ENCODE measurements around the gene LDLRAP1. TPM values are rescaled to one million over a fixed set of nuclear protein-coding genes. Genes with fewer than 3 reads are reported as not detected.

The LDLRAP1 gene
- total RNA-seq, 2 donors from 2014 or later, result 13.9 to 14.5 TPM

DNA sequence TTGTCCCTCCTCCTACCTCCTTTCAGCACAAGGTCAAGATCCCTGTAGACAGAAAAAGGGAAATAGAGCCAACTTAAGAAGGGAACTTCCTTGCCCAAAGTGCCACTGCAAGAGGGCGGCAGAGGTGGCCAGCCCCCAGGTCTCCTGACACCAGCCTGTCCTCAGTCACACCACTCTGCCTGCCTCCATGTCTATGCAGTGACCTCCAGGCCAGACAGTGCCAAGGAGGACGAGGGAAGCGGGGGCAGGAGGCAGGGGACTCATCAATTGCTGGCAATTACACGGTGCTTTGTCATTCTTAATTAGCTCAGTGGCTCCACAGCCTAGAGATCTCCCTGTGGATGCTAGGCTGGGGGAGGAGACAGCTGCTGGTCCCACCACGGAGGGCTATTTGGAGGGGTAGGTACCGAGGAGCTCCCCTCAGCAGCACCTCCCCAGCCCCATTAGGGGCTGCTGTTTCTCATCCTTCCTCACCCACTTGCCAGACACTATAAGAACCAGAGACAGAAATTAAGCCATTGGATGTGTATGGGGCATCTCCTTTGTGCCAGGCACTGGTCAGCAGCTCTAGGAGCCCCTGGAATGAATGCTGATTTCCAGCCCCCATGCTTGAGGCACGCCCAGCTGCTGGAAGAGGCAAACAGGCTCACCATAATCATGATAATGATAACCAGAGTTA lies 6.1 kb upstream of the LDLRAP1 start:
- WGBS, 2 experiments (ENCODE audit: insufficient coverage in 1 of 2, insufficient read length in 1 of 2), result 65 to 66% methylated on average over 5 to 7 of the region's 7 CpGs

DNA sequence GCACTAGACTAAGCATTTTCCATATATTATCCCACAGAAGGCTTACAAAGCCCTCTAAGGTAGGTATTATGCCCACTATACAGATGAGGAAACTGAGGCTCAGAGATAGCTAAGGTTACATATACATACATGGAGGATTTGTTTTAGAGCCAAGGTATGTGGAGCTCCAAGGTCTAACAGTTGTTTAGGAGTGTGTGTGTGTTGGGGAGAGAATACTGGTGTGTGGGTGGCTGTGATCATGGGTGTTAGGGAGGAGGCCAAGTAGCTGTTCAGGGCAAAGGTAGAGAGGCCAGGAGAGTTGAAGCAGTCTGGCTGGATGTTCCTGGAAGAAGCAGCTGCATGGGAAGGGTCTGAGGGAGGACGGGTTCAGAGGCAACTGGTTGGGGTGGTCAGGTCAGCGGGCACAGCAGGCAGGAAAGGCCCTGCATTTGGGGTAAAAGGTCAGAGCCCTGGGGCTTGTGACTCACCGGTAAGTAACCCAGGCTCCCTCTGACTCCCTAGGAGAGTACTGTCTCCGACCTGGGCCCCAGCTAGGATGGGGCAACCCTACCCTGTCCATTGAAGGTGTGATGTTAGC lies 5.1 kb upstream of the LDLRAP1 start:
- Histone ChIP-seq H3K4me3 (ENCODE audit: low read length) (no peak overlapping the region), H3K4me1 (ENCODE audit: control insufficient read depth, insufficient read depth, low read length) (no peaks in the 10 kb centered on the region), H3K9ac (ENCODE audit: extremely low read depth, low read length, poor library complexity, severe bottlenecking) (no peak overlapping the region), H3K27me3 (ENCODE audit: control insufficient read depth, insufficient read depth, low read length, poor library complexity, severe bottlenecking) (no peaks in the 10 kb centered on the region), H3K36me3 (ENCODE audit: control insufficient read depth, insufficient read depth, low read length) (no peaks in the 10 kb centered on the region), H3K9me3 (ENCODE audit: control insufficient read depth, low read length) (no peaks in the 10 kb centered on the region), H3K27ac (ENCODE audit: low read depth, low read length) (no peak overlapping the region)
- Mint-ChIP-seq H3K27ac (no peak overlapping the region), H3K4me1 (no peaks in the 10 kb centered on the region), H3K36me3 (ENCODE audit: low read depth) (no peaks in the 10 kb centered on the region), H3K4me3 (no peak overlapping the region), H3K9me3 (no peaks in the 10 kb centered on the region), H3K27me3 (ENCODE audit: insufficient read depth) (peaks cover 3% of the 10 kb centered on the region)
- WGBS, 2 experiments (ENCODE audit: insufficient coverage in 1 of 2, insufficient read length in 1 of 2), result 81 to 85% methylated on average over 4 of the region's 4 CpGs
- TF ChIP-seq, protein P1, sequence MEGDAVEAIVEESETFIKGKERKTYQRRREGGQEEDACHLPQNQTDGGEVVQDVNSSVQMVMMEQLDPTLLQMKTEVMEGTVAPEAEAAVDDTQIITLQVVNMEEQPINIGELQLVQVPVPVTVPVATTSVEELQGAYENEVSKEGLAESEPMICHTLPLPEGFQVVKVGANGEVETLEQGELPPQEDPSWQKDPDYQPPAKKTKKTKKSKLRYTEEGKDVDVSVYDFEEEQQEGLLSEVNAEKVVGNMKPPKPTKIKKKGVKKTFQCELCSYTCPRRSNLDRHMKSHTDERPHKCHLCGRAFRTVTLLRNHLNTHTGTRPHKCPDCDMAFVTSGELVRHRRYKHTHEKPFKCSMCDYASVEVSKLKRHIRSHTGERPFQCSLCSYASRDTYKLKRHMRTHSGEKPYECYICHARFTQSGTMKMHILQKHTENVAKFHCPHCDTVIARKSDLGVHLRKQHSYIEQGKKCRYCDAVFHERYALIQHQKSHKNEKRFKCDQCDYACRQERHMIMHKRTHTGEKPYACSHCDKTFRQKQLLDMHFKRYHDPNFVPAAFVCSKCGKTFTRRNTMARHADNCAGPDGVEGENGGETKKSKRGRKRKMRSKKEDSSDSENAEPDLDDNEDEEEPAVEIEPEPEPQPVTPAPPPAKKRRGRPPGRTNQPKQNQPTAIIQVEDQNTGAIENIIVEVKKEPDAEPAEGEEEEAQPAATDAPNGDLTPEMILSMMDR (conservative IDR thresholded peaks at IDR 0.05), result no peak
- no peak for DNase-seq

More for the DNA sequence above, 6.1 kb upstream of the LDLRAP1 start:
- peaks cover 3% of the 10 kb centered on the region for H3K27me3 Mint-ChIP-seq (ENCODE audit: insufficient read depth)
- TF ChIP-seq, protein P1 (conservative IDR thresholded peaks at IDR 0.05), result no peak
- Histone ChIP-seq H3K27ac (ENCODE audit: low read depth, low read length) (no peak overlapping the region), H3K27me3 (ENCODE audit: control insufficient read depth, insufficient read depth, low read length, poor library complexity, severe bottlenecking) (no peaks in the 10 kb centered on the region), H3K9ac (ENCODE audit: extremely low read depth, low read length, poor library complexity, severe bottlenecking) (no peak overlapping the region), H3K4me1 (ENCODE audit: control insufficient read depth, insufficient read depth, low read length) (no peaks in the 10 kb centered on the region), H3K9me3 (ENCODE audit: control insufficient read depth, low read length) (no peaks in the 10 kb centered on the region), H3K36me3 (ENCODE audit: control insufficient read depth, insufficient read depth, low read length) (no peaks in the 10 kb centered on the region), H3K4me3 (ENCODE audit: low read length) (no peak overlapping the region)
- H3K4me1 Mint-ChIP-seq, result no peaks in the 10 kb centered on the region
- H3K36me3 Mint-ChIP-seq (ENCODE audit: low read depth), result no peaks in the 10 kb centered on the region
- no peaks in the 10 kb centered on the region for H3K9me3 Mint-ChIP-seq
- no peak for DNase-seq
- no peak overlapping the region for H3K27ac Mint-ChIP-seq
- no peak overlapping the region for H3K4me3 Mint-ChIP-seq

DNA sequence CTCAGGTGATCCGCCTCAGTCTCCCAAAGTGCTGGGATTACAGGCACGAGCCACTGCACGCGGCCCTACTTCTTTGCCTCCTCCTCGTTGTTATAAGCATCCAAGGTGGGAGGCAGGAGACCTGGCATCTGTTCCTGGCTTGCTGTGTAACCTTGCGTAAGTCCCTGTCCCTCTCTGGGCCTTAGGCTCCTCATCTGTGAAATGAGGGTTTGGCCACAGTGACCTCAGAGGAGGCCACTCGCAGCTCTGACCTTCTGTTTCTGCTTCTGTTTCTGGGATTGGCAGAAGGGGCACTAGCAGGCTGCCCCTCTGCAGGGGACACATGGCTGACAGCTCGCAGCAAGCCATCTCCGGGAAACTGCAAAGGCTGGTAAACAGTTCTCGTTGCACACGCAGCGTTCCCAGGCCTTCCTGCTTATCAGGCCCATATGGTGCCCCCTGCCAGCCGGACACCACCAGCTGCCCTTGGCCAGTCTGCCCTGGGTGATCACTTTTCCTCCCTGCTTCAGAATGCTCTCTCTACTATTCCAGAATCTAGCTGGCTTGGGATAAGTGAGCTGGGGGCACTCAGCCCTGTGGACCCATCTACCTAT lies 2.6 kb upstream of the LDLRAP1 start:
- Mint-ChIP-seq H3K4me3 (no peak overlapping the region), H3K4me1 (peaks cover 5% of the 10 kb centered on the region), H3K27me3 (ENCODE audit: insufficient read depth) (peaks cover 7% of the 10 kb centered on the region), H3K9me3 (no peaks in the 10 kb centered on the region), H3K36me3 (ENCODE audit: low read depth) (no peaks in the 10 kb centered on the region), H3K27ac (no peak overlapping the region)
- Histone ChIP-seq H3K27me3 (ENCODE audit: control insufficient read depth, insufficient read depth, low read length, poor library complexity, severe bottlenecking) (no peaks in the 10 kb centered on the region), H3K27ac (ENCODE audit: low read depth, low read length) (no peak overlapping the region), H3K9me3 (ENCODE audit: control insufficient read depth, low read length) (no peaks in the 10 kb centered on the region), H3K36me3 (ENCODE audit: control insufficient read depth, insufficient read depth, low read length) (no peaks in the 10 kb centered on the region), H3K9ac (ENCODE audit: extremely low read depth, low read length, poor library complexity, severe bottlenecking) (no peak overlapping the region), H3K4me1 (ENCODE audit: control insufficient read depth, insufficient read depth, low read length) (no peaks in the 10 kb centered on the region), H3K4me3 (ENCODE audit: low read length) (no peak overlapping the region)
- WGBS, 2 experiments (ENCODE audit: insufficient coverage in 1 of 2, insufficient read length in 1 of 2), result 90 to 93% methylated on average over 11 to 13 of the region's 13 CpGs
- TF ChIP-seq, protein P1 (conservative IDR thresholded peaks at IDR 0.05), result no peak
- no peak for DNase-seq
